ENCODE results near the gene CP. TPM values are rescaled to one million over a fixed set of nuclear protein-coding genes. Genes with fewer than 3 reads are reported as not detected.
A peak's percentile ranks its signal among the peaks of the same experiment; 100 is the strongest.

CP gene
- total RNA-seq, 6 experiments from 2014 or later = not detected

DNA sequence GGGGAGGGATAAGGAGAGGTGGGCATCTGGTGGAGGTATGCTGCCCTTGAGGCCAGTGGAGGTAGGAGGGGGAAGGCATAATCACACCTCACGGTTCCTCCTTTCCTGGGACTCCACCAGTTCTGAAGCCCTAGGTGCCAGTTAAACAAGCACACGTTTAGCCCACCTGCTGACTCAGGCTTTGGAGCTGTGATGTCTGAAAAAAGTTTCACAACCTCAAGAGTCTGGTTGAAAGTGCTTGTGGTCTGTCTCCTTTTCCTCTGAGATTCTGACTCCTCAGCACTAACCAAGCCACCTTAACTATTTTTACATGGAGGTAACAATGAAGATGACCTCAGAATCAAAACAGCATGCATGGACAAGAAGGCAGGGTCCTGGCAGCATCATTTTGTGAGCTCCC lies 69.2 kb downstream of the CP start:
- Mint-ChIP-seq H3K4me1 (ENCODE audit: low read depth) (peaks cover 24% of the 10 kb centered on the region), H3K9me3 (no peaks in the 10 kb centered on the region), H3K4me3 (no peak overlapping the region), H3K27ac (peak overlapping the region; percentile 77), H3K36me3 (ENCODE audit: low read depth) (peaks cover 26% of the 10 kb centered on the region), H3K27me3 (ENCODE audit: insufficient read depth) (no peaks in the 10 kb centered on the region; the same call in 1 of the 2 replicates)
- no peak for DNase-seq
- TF ChIP-seq, protein P1, sequence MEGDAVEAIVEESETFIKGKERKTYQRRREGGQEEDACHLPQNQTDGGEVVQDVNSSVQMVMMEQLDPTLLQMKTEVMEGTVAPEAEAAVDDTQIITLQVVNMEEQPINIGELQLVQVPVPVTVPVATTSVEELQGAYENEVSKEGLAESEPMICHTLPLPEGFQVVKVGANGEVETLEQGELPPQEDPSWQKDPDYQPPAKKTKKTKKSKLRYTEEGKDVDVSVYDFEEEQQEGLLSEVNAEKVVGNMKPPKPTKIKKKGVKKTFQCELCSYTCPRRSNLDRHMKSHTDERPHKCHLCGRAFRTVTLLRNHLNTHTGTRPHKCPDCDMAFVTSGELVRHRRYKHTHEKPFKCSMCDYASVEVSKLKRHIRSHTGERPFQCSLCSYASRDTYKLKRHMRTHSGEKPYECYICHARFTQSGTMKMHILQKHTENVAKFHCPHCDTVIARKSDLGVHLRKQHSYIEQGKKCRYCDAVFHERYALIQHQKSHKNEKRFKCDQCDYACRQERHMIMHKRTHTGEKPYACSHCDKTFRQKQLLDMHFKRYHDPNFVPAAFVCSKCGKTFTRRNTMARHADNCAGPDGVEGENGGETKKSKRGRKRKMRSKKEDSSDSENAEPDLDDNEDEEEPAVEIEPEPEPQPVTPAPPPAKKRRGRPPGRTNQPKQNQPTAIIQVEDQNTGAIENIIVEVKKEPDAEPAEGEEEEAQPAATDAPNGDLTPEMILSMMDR (IDR thresholded peaks at IDR 0.05) = no peak

DNA sequence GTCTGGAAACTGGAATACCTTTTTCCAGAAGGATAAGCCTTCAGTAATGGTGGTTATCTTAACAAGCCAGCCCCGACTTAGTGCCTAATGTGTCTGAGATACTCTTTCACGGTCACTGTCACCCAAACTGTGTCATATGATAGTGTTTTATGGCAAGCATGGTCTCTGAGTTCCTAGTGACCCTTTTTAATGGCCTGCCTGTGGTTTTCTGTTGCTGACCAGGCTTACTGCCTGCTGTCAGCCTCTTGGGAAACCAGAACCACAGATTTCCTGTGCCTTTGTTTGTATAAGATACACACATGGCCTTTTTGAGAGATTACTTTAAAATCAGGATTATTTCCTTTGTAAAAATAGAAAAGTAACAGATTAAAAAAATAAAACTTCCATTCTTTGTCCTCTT lies 69.8 kb downstream of the CP start:
- H3K4me1 Mint-ChIP-seq (ENCODE audit: low read depth) = peaks cover 24% of the 10 kb centered on the region
- H3K36me3 Mint-ChIP-seq (ENCODE audit: low read depth) = peaks cover 23% of the 10 kb centered on the region
- H3K4me3 Mint-ChIP-seq = no peak overlapping the region
- TF ChIP-seq, protein P1 (IDR thresholded peaks at IDR 0.05) = no peak
- no peaks in the 10 kb centered on the region for H3K9me3 Mint-ChIP-seq
- peak; percentile 58 for DNase-seq
- H3K27me3 Mint-ChIP-seq (ENCODE audit: insufficient read depth) = no peaks in the 10 kb centered on the region; the same call in 1 of the 2 replicates
- peak overlapping the region; percentile 77 for H3K27ac Mint-ChIP-seq

DNA sequence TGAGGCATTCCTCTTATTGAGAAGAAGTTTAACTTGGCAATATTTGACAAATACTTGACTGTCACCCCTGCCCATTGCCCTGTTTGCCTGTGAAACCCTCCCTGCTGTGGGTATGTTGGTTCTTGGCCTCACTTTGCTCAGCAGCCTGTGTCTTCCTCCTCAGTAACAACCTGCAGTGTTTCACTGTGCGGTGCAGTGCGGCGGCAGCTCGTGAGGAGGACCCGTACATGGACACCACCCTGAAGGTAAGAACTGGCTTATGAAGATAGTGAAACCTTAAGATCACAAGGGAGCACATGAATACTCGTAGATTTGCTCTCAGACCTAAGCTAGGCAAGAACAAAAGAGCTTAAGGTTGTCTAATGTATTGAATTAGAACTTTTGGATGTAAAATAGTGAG lies 71.2 kb downstream of the CP start:
- peaks cover 26% of the 10 kb centered on the region for H3K4me1 Mint-ChIP-seq (ENCODE audit: low read depth)
- H3K27me3 Mint-ChIP-seq (ENCODE audit: insufficient read depth) = no peaks in the 10 kb centered on the region; the same call in 1 of the 2 replicates
- no peak overlapping the region for H3K4me3 Mint-ChIP-seq
- no peak for DNase-seq
- no peaks in the 10 kb centered on the region for H3K9me3 Mint-ChIP-seq
- H3K36me3 Mint-ChIP-seq (ENCODE audit: low read depth) = peaks cover 25% of the 10 kb centered on the region
- H3K27ac Mint-ChIP-seq = no peak overlapping the region
- TF ChIP-seq, protein P1 (IDR thresholded peaks at IDR 0.05) = no peak

DNA sequence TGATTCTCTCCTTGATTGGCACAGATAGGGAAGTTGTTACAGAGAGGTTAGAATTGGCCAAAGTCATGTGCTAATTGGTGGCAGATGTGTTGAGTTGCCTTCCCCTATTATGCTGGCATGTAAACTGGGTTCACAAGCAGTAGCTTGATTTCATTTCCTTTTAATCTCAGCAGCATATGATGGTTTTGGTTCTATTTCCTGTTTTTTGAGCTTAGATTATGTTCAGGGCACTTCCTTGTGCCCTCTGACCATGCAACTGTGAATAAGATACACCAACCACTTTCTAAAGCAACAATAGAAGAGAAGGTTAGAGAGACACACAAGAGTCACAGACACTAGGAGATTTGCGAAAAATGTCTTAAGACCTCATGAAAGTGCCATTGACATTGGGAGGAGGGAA lies 75.7 kb downstream of the CP start:
- Mint-ChIP-seq H3K36me3 (ENCODE audit: low read depth) (peaks cover 28% of the 10 kb centered on the region), H3K27ac (no peak overlapping the region), H3K4me3 (no peak overlapping the region), H3K4me1 (ENCODE audit: low read depth) (peaks cover 4% of the 10 kb centered on the region; the same call in 1 of the 2 replicates), H3K27me3 (ENCODE audit: insufficient read depth) (no peaks in the 10 kb centered on the region), H3K9me3 (no peaks in the 10 kb centered on the region)
- TF ChIP-seq, protein P1 (IDR thresholded peaks at IDR 0.05) = no peak
- no peak for DNase-seq

DNA sequence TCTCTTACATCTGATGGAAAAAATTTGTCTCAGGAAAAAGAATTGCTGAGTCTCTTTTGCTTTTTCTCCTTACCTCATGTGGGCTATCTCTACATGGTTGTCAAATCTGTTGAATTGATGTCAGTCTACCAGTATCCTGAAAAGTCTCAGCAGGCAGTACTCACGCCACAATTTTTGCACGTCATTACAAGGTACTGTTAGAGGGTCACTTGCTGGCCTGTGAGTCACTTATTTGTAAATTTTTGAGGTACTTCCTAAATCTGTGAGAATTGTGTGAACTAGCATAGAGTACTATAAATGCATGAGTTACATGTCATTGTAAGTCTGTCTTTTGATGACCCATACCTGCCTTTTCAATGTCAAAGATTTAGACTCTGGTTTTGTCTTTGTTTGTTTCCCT lies 76.3 kb downstream of the CP start:
- DNase-seq = no peak
- H3K36me3 Mint-ChIP-seq (ENCODE audit: low read depth) = peaks cover 26% of the 10 kb centered on the region
- no peak overlapping the region for H3K4me3 Mint-ChIP-seq
- H3K4me1 Mint-ChIP-seq (ENCODE audit: low read depth) = peaks cover 4% of the 10 kb centered on the region; the same call in 1 of the 2 replicates
- H3K27me3 Mint-ChIP-seq (ENCODE audit: insufficient read depth) = no peaks in the 10 kb centered on the region
- no peaks in the 10 kb centered on the region for H3K9me3 Mint-ChIP-seq
- TF ChIP-seq, protein P1 (IDR thresholded peaks at IDR 0.05) = no peak
- H3K27ac Mint-ChIP-seq = no peak overlapping the region

DNA sequence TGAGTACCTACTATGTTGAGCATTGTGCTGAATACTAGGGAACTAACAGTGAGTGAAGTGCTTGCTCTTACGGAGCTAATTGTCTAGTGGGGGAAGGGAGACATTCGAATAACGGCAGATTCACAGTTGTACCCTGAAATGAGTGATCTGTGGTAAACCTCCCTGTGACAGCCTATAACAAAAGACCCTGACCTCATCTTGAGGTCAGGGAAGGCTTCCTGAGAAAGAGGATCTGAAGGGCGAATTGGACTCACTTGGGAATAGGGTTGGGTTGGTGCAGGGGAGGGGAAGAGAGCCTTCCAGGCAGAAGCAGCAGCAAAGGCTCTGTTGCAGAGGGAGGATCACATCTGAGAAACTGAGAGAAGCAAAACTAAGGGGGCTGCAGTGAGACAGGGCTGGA lies 78.9 kb downstream of the CP start:
- Mint-ChIP-seq H3K27ac (no peak overlapping the region), H3K27me3 (ENCODE audit: insufficient read depth) (no peaks in the 10 kb centered on the region), H3K4me3 (no peak overlapping the region), H3K9me3 (no peaks in the 10 kb centered on the region), H3K4me1 (ENCODE audit: low read depth) (peaks cover 4% of the 10 kb centered on the region; the same call in 1 of the 2 replicates), H3K36me3 (ENCODE audit: low read depth) (peaks cover 19% of the 10 kb centered on the region)
- TF ChIP-seq, protein P1 (IDR thresholded peaks at IDR 0.05) = no peak
- no peak for DNase-seq

All from HFFc6 (cell line).